ENCODE measurements around the gene GNA12. TPM values are rescaled to one million over a fixed set of nuclear protein-coding genes. Genes with fewer than 3 reads are reported as not detected.

The GNA12 gene
- total and polyA plus RNA-seq, 9 of the 15 experiments (the other 6 are each of a cell fraction or from before 2014, with no cell fraction given), result 0.65 to 32.7 (median 9.6) TPM

GRCh38 chr7:2691011-2691707, 152.9 kb downstream of the GNA12 start (continued):
- no peak for TF ChIP-seq ZBTB11 (CRISPR knock-in tag; IDR thresholded peaks at IDR 0.05)
- TF ChIP-seq CEBPG (CRISPR knock-in tag; IDR thresholded peaks at IDR 0.05), result peak; percentile 76
- peak in 1 of 2 experiments; percentile 75; a peak in 2 of 4 replicates for TF ChIP-seq CEBPG (tag; conservative IDR thresholded peaks at IDR 0.05 in 1 of 2, IDR thresholded peaks at IDR 0.05 in 1 of 2)
- no peak for TF ChIP-seq ZNF707 (CRISPR knock-in tag; conservative IDR thresholded peaks at IDR 0.05)
- TF ChIP-seq FUS (optimal IDR thresholded peaks at IDR 0.05; ENCODE audit: low read depth, low read length), result no peak
- peak; percentile 39; the same call in 1 of the 2 replicates for TF ChIP-seq TFAP4 (CRISPR knock-in tag; IDR thresholded peaks at IDR 0.05; ENCODE audit: borderline replicate concordance)
- no peak for TF ChIP-seq DEAF1 (CRISPR knock-in tag; IDR thresholded peaks at IDR 0.05)
- TF ChIP-seq FOXK1 (CRISPR knock-in tag; IDR thresholded peaks at IDR 0.05; ENCODE audit: borderline replicate concordance), result no peak
- TF ChIP-seq ZNF253 (CRISPR knock-in tag; conservative IDR thresholded peaks at IDR 0.05), result no peak
- no peak for TF ChIP-seq RHOXF2B (CRISPR knock-in tag; conservative IDR thresholded peaks at IDR 0.05)
- no peak for TF ChIP-seq HSF4 (CRISPR knock-in tag; IDR thresholded peaks at IDR 0.05; ENCODE audit: borderline replicate concordance)
- TF ChIP-seq RFX7 (CRISPR knock-in tag; IDR thresholded peaks at IDR 0.05), result no peak
- TF ChIP-seq ZFP91 (CRISPR knock-in tag; IDR thresholded peaks at IDR 0.05), result no peak
- no peak for TF ChIP-seq ZNF347 (CRISPR knock-in tag; IDR thresholded peaks at IDR 0.05; ENCODE audit: low read depth)
- TF ChIP-seq GABPB2 (CRISPR knock-in tag; conservative IDR thresholded peaks at IDR 0.05), result no peak
- TF ChIP-seq CREB3 (tag; conservative IDR thresholded peaks at IDR 0.05; ENCODE audit: low read depth), result no peak
- TF ChIP-seq MTA1 (IDR thresholded peaks at IDR 0.05; ENCODE audit: borderline replicate concordance), result no peak
- no peak for TF ChIP-seq ZNF830 (CRISPR knock-in tag; IDR thresholded peaks at IDR 0.05)

All from K562 (cell line).